Right lobe of liver (tissue), 6 donors: ENCODE measurements around the gene IYD. TPM values are rescaled to one million over a fixed set of nuclear protein-coding genes. Genes with fewer than 3 reads are reported as not detected.
"Not testable (repeated sequence)": the region's sequence is repeated elsewhere in the genome, so short reads cannot be mapped to it uniquely, and the experiment has no call there.

ENCODE experiments used
- ATAC-seq, 4 donors: fragments of 200-7000 bp; cut with Tn5 transposase; one replicate each; pipeline ENCODE4 v1.9.1; 2020; ENCODE audit warnings: mild to moderate bottlenecking in 4 of 4, moderate library complexity in 4 of 4
- DNase-seq, 3 donors: peaks; one replicate each; pipeline ENCODE4 v3.0.0-alpha.2; 2020
- H3K27ac ChIP-seq, 3 donors: fragments of 200-600 bp; one replicate each; pipeline ENCODE4 v1.8.0; 2022
- H3K27me3 ChIP-seq, 2 donors: fragments of 200-600 bp; one replicate each; pipeline ENCODE4 v1.8.0; 2022
- H3K36me3 ChIP-seq, 4 donors: fragments of 200-600 bp; sonication (generic) in 1 of 4; one replicate each; pipeline versions ENCODE4 v1.5.1 to v1.8.0; 2017 to 2022; ENCODE audit warnings: control low read depth in 1 of 4
- H3K4me1 ChIP-seq, 4 donors: fragments of 200-600 bp; sonication (generic) in 1 of 4; one replicate each; pipeline versions ENCODE4 v1.5.1 to v1.8.0; 2017 to 2022; ENCODE audit warnings: control low read depth in 1 of 4
- H3K4me3 ChIP-seq, 3 donors: fragments of 200-600 bp; one replicate each; pipeline ENCODE4 v1.8.0; 2022
- H3K9me3 ChIP-seq, 4 donors: fragments of 200-600 bp; sonication (generic) in 1 of 4; one replicate each; pipeline versions ENCODE4 v1.5.1 to v1.8.0; 2017 to 2022; ENCODE audit warnings: control low read depth in 1 of 4
- POLR2A ChIP-seq: fragments of 450-650 bp; IDR thresholded peaks from one replicate; pipeline ENCODE4 v1.6.1; 2017; ENCODE audit warnings: antibody characterized with exemption, mild to moderate bottlenecking
- WGBS: methylation state at CpG from one replicate; pipeline ENCODE4 v1.1.6; 2018; ENCODE audit warnings: low coverage, low lambda C conversion rate; ENCODE audit not compliant: insufficient coverage; ENCODE audit errors: missing lambda C conversion rate; 5-methylcytosine and 5-hydroxymethylcytosine counted together
- intact Hi-C, 2 donors: fragments of 100-400 bp; cut with DNase I; formaldehyde crosslinking; loops; one replicate each; pipeline versions ENCODE4 v1.11.2 to v1.14.1; 2022
- total RNA-seq, 6 experiments: library from RNA; depleted of rRNA in 2 of 6; stranded (reverse); fragments of >200 nt in 2 of 6; fragmentation: NEBNext Ultra II Directional in 3 of 6; extraction: Animal tissue kit (Norgen Biotek cat#: 25700) in 3 of 6; gene quantifications; one replicate each; pipeline versions ENCODE4 v1.1.0 to v1.2.4, GENCODE V29; 2016 to 2023
- TF ChIP-seq, protein P1 (sequence below), 4 donors: fragments of 200-600 bp in 3 of 4; fragments of 450-650 bp in 1 of 4; IDR thresholded peaks; one replicate each; pipeline versions ENCODE4 v1.5.1 to v1.8.0; 2016 to 2022; ENCODE audit warnings: antibody characterized with exemption in 4 of 4, mild to moderate bottlenecking in 2 of 4
- donor health status: DM: no; HTN: yes; CAD: no.
- donor health status: DM: no; HTN: no; CAD: no.
- donor health status: DM: no; HTN: no; CAD: no.
- donor health status: DM: no; HTN: yes; CAD: no.
- donor health status: DM: no; HTN: yes; CAD: no.

Gene IYD
- total RNA-seq, 6 experiments from 2014 or later: 5.8 to 21.6 (median 16.1) TPM

DNA sequence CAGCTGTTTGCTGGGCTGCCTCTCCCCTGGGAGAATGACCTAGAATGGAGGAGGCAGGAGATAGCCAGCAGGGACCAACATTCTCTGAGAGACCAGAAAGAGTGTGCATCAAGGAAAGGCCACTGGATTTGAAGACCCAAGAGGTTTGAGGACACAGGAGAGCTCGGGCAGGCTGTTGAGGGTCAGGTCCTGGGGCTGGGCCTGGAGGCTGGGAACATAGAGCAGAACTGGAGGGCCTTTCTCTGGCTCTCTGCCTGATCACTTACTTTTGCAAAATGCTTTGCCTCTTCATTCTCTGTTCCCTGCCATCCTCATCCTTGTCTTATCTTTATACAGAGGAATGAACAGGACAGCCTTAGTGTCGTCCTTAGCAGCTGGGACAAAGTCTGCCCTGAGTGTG, 2.5 kb downstream of the IYD start:
- Histone ChIP-seq H3K4me3 (no peak overlapping the region), H3K27me3 (no peaks in the 10 kb centered on the region), H3K9me3 (no peaks in the 10 kb centered on the region), H3K36me3 (no peaks in the 10 kb centered on the region), H3K4me1 (peaks cover 0 to 24% (median 8%) of the 10 kb centered on the region in 4 donors), H3K27ac (no peak overlapping the region)
- intact Hi-C loops: no loop called here
- whole genome bisulfite sequencing: 22% methylated on average over 1 of the region's 2 CpGs
- ATAC-seq (no peak), DNase-seq (no peak)
- TF ChIP-seq, protein P1, sequence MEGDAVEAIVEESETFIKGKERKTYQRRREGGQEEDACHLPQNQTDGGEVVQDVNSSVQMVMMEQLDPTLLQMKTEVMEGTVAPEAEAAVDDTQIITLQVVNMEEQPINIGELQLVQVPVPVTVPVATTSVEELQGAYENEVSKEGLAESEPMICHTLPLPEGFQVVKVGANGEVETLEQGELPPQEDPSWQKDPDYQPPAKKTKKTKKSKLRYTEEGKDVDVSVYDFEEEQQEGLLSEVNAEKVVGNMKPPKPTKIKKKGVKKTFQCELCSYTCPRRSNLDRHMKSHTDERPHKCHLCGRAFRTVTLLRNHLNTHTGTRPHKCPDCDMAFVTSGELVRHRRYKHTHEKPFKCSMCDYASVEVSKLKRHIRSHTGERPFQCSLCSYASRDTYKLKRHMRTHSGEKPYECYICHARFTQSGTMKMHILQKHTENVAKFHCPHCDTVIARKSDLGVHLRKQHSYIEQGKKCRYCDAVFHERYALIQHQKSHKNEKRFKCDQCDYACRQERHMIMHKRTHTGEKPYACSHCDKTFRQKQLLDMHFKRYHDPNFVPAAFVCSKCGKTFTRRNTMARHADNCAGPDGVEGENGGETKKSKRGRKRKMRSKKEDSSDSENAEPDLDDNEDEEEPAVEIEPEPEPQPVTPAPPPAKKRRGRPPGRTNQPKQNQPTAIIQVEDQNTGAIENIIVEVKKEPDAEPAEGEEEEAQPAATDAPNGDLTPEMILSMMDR (IDR thresholded peaks at IDR 0.05): no peak
- TF ChIP-seq POLR2A: no peak

GRCh38 chr6:150372051-150372450, 3.2 kb downstream of the IYD start:
- Histone ChIP-seq H3K4me1 (peaks cover 0 to 24% (median 9%) of the 10 kb centered on the region in 4 donors), H3K4me3 (no peak overlapping the region), H3K9me3 (no peaks in the 10 kb centered on the region), H3K27ac (no peak overlapping the region), H3K36me3 (no peaks in the 10 kb centered on the region), H3K27me3 (no peaks in the 10 kb centered on the region)
- intact Hi-C loops: no loop called here
- TF ChIP-seq, protein P1 (IDR thresholded peaks at IDR 0.05): no peak
- no peak for TF ChIP-seq POLR2A
- 36% methylated on average over 1 of the region's 1 CpG for WGBS
- ATAC-seq (no peak), DNase-seq (no peak)

DNA sequence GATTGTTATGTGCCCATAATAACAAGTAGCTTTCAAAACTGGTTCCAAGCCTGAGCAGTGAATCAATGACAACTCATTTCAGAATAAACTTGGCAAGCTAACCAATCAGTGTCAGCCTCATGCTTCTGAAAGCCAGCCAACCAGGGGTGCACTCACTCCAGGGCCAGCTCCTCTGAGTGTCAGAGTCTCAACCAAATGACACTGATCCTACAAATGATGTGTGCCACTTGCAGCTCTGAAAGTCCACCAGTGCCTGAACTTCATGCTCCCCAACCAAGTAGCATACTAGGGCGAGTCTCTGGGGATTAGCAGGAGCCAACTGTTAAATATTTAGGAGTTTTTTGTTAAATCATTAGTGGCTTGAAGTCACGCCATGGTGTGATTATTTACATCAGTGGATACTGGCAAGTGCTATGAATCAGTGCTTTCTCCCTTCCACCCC, 4.5 kb downstream of the IYD start:
- TF ChIP-seq, protein P1 (IDR thresholded peaks at IDR 0.05): no peak
- no peak for TF ChIP-seq POLR2A
- no peaks in the 10 kb centered on the region for H3K36me3 ChIP-seq
- intact Hi-C loops: no loop called here
- peak; percentile 25 to 57 (median 44) for ATAC-seq
- DNase-seq: peak in 2 of 3 donors; percentile 28 to 61
- peaks cover 0 to 24% (median 10%) of the 10 kb centered on the region in 4 donors for H3K4me1 ChIP-seq
- 50% methylated on average over 1 of the region's 2 CpGs for WGBS
- H3K27me3 ChIP-seq: no peaks in the 10 kb centered on the region
- no peak overlapping the region for H3K4me3 ChIP-seq
- H3K27ac ChIP-seq: peak overlapping the region in 1 of 3 donors; percentile 11
- no peaks in the 10 kb centered on the region for H3K9me3 ChIP-seq

DNA sequence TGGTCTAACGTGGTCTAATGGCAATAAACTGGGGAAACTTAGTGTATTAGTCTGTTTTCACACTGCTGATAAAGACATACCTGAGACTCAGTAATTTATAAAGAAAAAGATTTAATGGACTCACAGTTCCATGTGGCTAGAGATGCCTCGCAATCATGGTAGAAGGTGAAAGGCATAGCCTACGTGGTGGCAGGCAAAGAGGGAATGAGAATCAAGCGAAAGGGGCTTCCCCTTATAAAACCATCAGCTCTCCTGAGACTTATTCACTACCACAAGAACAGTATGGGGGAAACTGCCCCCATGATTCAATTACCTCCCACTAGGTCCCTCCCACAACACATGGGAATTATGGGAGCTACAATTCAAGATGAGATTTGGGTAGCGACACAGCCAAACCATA, 5.5 kb downstream of the IYD start:
- not testable (repeated sequence) for ATAC-seq
- WGBS: 46% methylated on average over 5 of the region's 5 CpGs

GRCh38 chr6:150377211-150377781, 8.5 kb downstream of the IYD start:
- Histone ChIP-seq H3K27ac (peak overlapping the region in 1 of 3 donors; percentile 13), H3K27me3 (no peaks in the 10 kb centered on the region), H3K9me3 (no peaks in the 10 kb centered on the region), H3K36me3 (no peaks in the 10 kb centered on the region), H3K4me1 (peaks cover 0 to 14% (median 0%) of the 10 kb centered on the region in 4 donors), H3K4me3 (no peak overlapping the region)
- DNase-seq (peak; percentile 28 to 64 (median 56)), ATAC-seq (peak; percentile 66 to 86 (median 78))
- WGBS: 38% methylated on average over 2 of the region's 4 CpGs
- intact Hi-C loops: no loop called here
- no peak for TF ChIP-seq POLR2A
- TF ChIP-seq, protein P1 (IDR thresholded peaks at IDR 0.05): no peak

More for the DNA sequence above, 5.5 kb downstream of the IYD start:
- H3K9me3 ChIP-seq, H3K36me3 ChIP-seq, H3K27ac ChIP-seq, H3K27me3 ChIP-seq, DNase-seq, H3K4me3 ChIP-seq, intact Hi-C loops: not testable (repeated sequence)
- H3K4me1 ChIP-seq: peaks cover 0 to 24% (median 7%) of the 10 kb centered on the region in 4 donors
